Tibial nerve (tissue), 4 donors: ENCODE results near the gene OSCAR. TPM values are rescaled to one million over a fixed set of nuclear protein-coding genes. Genes with fewer than 3 reads are reported as not detected.

Experiments used
- DNase-seq, 2 donors: peaks; one replicate each; pipeline ENCODE4 v3.0.0-alpha.2; 2019; ENCODE audit warnings: low spot score in 2 of 2
- H3K27ac ChIP-seq, 4 donors: fragments of 200-600 bp; sonication (generic) in 3 of 4; one replicate each; pipeline ENCODE4 v1.5.1; 2017 to 2019; ENCODE audit warnings: mild to moderate bottlenecking in 1 of 4
- H3K27me3 ChIP-seq, 2 donors: fragments of 200-600 bp; sonication (generic) in 1 of 2; one replicate each; pipeline versions ENCODE4 v1.5.1 to v1.6.0; 2017 to 2019
- H3K36me3 ChIP-seq, 3 donors: fragments of 200-600 bp; sonication (generic); one replicate each; pipeline ENCODE4 v1.5.1; 2018 to 2019
- H3K4me1 ChIP-seq, 4 donors: fragments of 200-600 bp; sonication (generic) in 3 of 4; one replicate each; pipeline ENCODE4 v1.5.1; 2017 to 2019
- H3K4me3 ChIP-seq, 4 donors: fragments of 200-600 bp; sonication (generic) in 3 of 4; one replicate each; pipeline ENCODE4 v1.5.1; 2017 to 2019; ENCODE audit warnings: mild to moderate bottlenecking in 1 of 4, moderate library complexity in 1 of 4
- H3K9me3 ChIP-seq, 4 donors: fragments of 200-600 bp; sonication (generic) in 3 of 4; one replicate each; pipeline ENCODE4 v1.5.1; 2017 to 2019
- CTCF ChIP-seq, 5 experiments: fragments of 200-600 bp in 3 of 5; fragments of 450-650 bp in 2 of 5; sonication (generic) in 3 of 5; IDR thresholded peaks; one replicate each; pipeline ENCODE4 v1.5.1; 2016 to 2019; ENCODE audit warnings: antibody characterized with exemption in 5 of 5, mild to moderate bottlenecking in 3 of 5, moderate library complexity in 2 of 5
- EP300 ChIP-seq, 2 donors: sonication (generic); formaldehyde crosslinking; IDR thresholded peaks; one replicate each; pipeline ENCODE4 v1.6.1; 2017; ENCODE audit warnings: antibody characterized with exemption in 2 of 2, mild to moderate bottlenecking in 1 of 2
- POLR2A ChIP-seq, 2 donors: fragments of 450-650 bp; IDR thresholded peaks; one replicate each; pipeline ENCODE4 v1.6.1; 2017; ENCODE audit warnings: antibody characterized with exemption in 2 of 2, mild to moderate bottlenecking in 2 of 2, moderate library complexity in 2 of 2
- WGBS, 2 donors: methylation state at CpG; one replicate each; pipeline ENCODE4 v1.1.5; 2018; 5-methylcytosine and 5-hydroxymethylcytosine counted together
- total RNA-seq, 4 donors: library from RNA; depleted of rRNA; stranded (reverse); fragments of >200 nt; gene quantifications; one replicate each; pipeline ENCODE4 v1.1.0, GENCODE V29; 2016

Gene OSCAR
- total RNA-seq, 4 donors from 2014 or later, result 0.66 to 7.2 (median 1.9) TPM

- Histone ChIP-seq H3K27ac (peak within 1 kb of the TSS; percentile 92 to 97 (median 96)), H3K27me3 (no peaks in the 10 kb centered on the region), H3K36me3 (peaks cover under 1 to 24% (median 2%) of the 10 kb centered on the region in 3 donors), H3K9me3 (no peaks in the 10 kb centered on the region), H3K4me3 (peak within 1 kb of the TSS; percentile 87 to 98 (median 92)), H3K4me1 (peaks cover 0 to 48% (median 31%) of the 10 kb centered on the region in 4 donors)
- 0% methylated on average over 21 to 52 of the region's 103 CpGs for WGBS, 2 donors
- DNase-seq, result no peak
- peak; percentile 68 to 89 for TF ChIP-seq POLR2A (IDR thresholded peaks at IDR 0.05)
- no peak for TF ChIP-seq CTCF (IDR thresholded peaks at IDR 0.05)
- TF ChIP-seq EP300 (IDR thresholded peaks at IDR 0.05), result peak; percentile 9 to 92
These were observed 37.3 kb upstream of the OSCAR start, which contains the start of gene CNOT3 for GRCh38 chr19:54137699-54138488. CNOT3 (plus strand) TSS chr19:54137762; CDS start chr19:54142979, 5,217 bp downstream.

DNA sequence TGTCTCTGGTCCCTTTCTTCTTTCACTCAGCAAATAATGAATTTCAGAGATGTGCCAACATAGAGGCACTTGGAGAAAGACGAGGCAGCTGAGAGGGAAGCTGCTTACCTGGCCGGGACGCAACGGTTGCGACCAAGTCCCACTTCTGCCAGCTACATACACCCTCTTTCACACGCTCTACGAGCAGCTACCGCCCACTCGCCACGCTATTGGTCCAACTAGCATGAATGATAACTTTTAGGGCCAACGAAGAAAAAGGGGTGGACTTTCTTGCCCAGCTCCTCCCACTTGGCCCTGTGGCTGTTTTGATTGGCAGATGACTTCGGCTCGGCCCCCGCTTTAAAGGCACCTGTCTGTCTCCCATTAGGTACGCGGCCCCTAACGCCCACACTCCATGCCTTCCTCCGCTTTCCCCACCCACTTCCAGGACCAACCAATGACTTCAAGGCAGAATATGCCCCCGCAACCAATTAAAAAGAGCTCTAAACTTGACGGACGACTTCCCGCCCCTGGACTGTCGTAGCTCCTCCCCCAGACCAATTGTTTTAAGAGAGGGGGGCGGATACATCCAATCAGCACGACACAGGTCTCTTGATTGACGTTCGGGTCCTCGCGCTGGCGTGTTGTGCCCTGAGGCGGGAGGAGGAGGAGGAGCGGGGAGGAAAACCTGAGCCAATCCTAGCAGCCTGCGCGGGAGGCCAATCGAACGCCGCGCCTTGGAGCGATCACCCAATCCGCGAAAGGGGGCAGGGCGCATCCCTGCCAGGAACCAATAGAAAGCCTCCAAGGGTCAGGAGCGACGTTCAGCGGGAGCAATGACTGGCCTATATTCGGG is 36.5 kb upstream of the OSCAR start:
- Histone ChIP-seq H3K36me3 (peaks cover 0 to 26% (median 0%) of the 10 kb centered on the region in 3 donors), H3K27me3 (no peaks in the 10 kb centered on the region), H3K27ac (peak overlapping the region; percentile 92 to 97 (median 96)), H3K4me3 (peak overlapping the region; percentile 28 to 98 (median 91)), H3K4me1 (peaks cover 0 to 48% (median 31%) of the 10 kb centered on the region in 4 donors), H3K9me3 (no peaks in the 10 kb centered on the region)
- peak in 1 of 2 donors; percentile 44 for TF ChIP-seq POLR2A (IDR thresholded peaks at IDR 0.05)
- peak in 1 of 2 donors; percentile 42 for TF ChIP-seq EP300 (IDR thresholded peaks at IDR 0.05)
- TF ChIP-seq CTCF (IDR thresholded peaks at IDR 0.05), result peak in 1 of 5 experiments; percentile 58
- WGBS, 2 donors, result 0% methylated on average over 42 to 46 of the region's 46 CpGs
- peak; percentile 97 to 99 for DNase-seq

DNA sequence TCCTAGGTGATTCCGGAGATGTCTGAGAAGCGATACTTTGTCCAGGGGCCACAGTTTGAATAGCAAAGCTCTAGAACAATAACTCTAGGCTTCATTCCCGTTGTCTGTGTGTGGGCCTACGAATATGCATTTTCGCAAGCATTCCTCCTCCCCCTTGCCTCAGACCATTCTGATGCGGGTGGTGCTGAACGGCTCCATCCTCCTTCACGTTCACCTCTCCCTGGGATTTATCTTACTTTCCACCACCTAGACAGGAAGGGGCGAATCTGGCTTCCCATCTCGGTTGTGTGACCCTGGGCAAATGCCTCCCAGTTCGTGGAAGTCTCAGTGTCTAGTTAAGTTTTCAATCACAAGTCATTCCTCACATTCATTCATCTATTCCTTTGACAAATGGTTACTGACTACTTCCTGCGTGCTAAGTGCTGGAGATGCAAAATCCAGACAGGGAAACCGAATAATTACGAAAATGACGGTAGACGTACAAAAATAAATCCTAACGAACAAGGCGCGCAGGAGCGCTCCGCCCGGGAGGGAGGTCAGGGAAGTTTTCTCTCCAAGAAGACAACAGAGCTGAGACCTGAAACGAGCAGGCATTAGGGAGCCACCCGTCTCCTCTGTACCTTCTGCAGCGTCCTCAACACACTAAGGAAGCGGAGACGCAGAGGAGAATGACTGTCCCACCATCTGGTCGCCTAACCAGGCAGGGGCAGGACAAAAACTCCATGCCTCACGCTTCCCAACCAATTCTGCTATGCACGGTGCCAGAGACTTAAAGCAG is 35.7 kb upstream of the OSCAR start:
- Histone ChIP-seq H3K9me3 (no peaks in the 10 kb centered on the region), H3K4me1 (peaks cover 0 to 43% (median 31%) of the 10 kb centered on the region in 4 donors), H3K27ac (peak overlapping the region; percentile 27 to 78 (median 52)), H3K4me3 (peak overlapping the region; percentile 22 to 51 (median 34)), H3K27me3 (no peaks in the 10 kb centered on the region), H3K36me3 (peaks cover 0 to 34% (median 0%) of the 10 kb centered on the region in 3 donors)
- WGBS, 2 donors, result 3% methylated on average over 30 of the region's 30 CpGs
- TF ChIP-seq EP300 (IDR thresholded peaks at IDR 0.05) (no peak), CTCF (IDR thresholded peaks at IDR 0.05) (no peak), POLR2A (IDR thresholded peaks at IDR 0.05) (no peak)
- DNase-seq, result no peak

- 57 to 71% methylated on average over 2 of the region's 2 CpGs for WGBS, 2 donors
- Histone ChIP-seq H3K4me3 (no peak overlapping the region), H3K27ac (no peak overlapping the region), H3K27me3 (no peaks in the 10 kb centered on the region), H3K4me1 (peaks cover 0 to 21% (median 18%) of the 10 kb centered on the region in 4 donors), H3K9me3 (no peaks in the 10 kb centered on the region), H3K36me3 (peaks cover 0 to 44% (median 7%) of the 10 kb centered on the region in 3 donors)
- DNase-seq, result no peak
- no peak for TF ChIP-seq POLR2A (IDR thresholded peaks at IDR 0.05)
These were observed 33.5 kb upstream of the OSCAR start for GRCh38 chr19:54133957-54134590.
